Measurements from ENCODE around the gene HOXC4.

The HOXC4 gene

GRCh38 chr12:54019924-54020590, 33.6 kb upstream of the HOXC4 start:
- Mint-ChIP-seq H3K36me3 (no peaks in the 10 kb centered on the region), H3K4me1 (peaks cover 19% of the 10 kb centered on the region), H3K4me3 (no peak overlapping the region), H3K27me3 (peaks cover 100% of the 10 kb centered on the region), H3K9me3 (no peaks in the 10 kb centered on the region), H3K27ac (no peak overlapping the region)
- DNase-seq, result no peak
- CTCF ChIA-PET, result interaction anchor here (2.6 kb wide), 1 partner anchor 13 kb away, joined by 11 read pairs; the partner anchor contains the start of gene HOXC5

GRCh38 chr12:54020591-54021405, 32.8 kb upstream of the HOXC4 start:
- no peak overlapping the region for H3K4me3 Mint-ChIP-seq
- no peak for DNase-seq
- H3K27ac Mint-ChIP-seq, result no peak overlapping the region
- H3K27me3 Mint-ChIP-seq, result peaks cover 100% of the 10 kb centered on the region
- H3K4me1 Mint-ChIP-seq, result peaks cover 21% of the 10 kb centered on the region
- H3K9me3 Mint-ChIP-seq, result no peaks in the 10 kb centered on the region
- CTCF ChIA-PET, result interaction anchor here (2.6 kb wide), 1 partner anchor 12 kb away, joined by 11 read pairs; the partner anchor contains the start of gene HOXC5
- no peaks in the 10 kb centered on the region for H3K36me3 Mint-ChIP-seq

GRCh38 chr12:54021432-54022013, 32.1 kb upstream of the HOXC4 start:
- Mint-ChIP-seq H3K27ac (no peak overlapping the region), H3K9me3 (no peaks in the 10 kb centered on the region), H3K27me3 (peaks cover 99% of the 10 kb centered on the region), H3K36me3 (no peaks in the 10 kb centered on the region), H3K4me1 (peaks cover 25% of the 10 kb centered on the region), H3K4me3 (no peak overlapping the region)
- CTCF ChIA-PET, result interaction anchor here (0.7 to 2.7 kb wide), 4 partner anchors 11 to 186 kb away, joined by 3 to 11 read pairs (median 8); partner anchors contain the start of genes HOXC5 and HOXC8
- no peak for DNase-seq

- Mint-ChIP-seq H3K27me3 (peaks cover 99% of the 10 kb centered on the region), H3K9me3 (no peaks in the 10 kb centered on the region), H3K36me3 (no peaks in the 10 kb centered on the region), H3K27ac (no peak overlapping the region), H3K4me1 (peaks cover 17% of the 10 kb centered on the region), H3K4me3 (no peak overlapping the region)
- CTCF ChIA-PET, result interaction anchor here (1.1 to 2.7 kb wide), 6 partner anchors 9 to 191 kb away, joined by 3 to 11 read pairs (median 4); no protein-coding TSS in a partner anchor
- no peak for DNase-seq
These were observed 30.4 kb upstream of the HOXC4 start for GRCh38 chr12:54022960-54023884.

GRCh38 chr12:54024127-54024526, 29.5 kb upstream of the HOXC4 start:
- H3K4me3 Mint-ChIP-seq, result no peak overlapping the region
- no peaks in the 10 kb centered on the region for H3K36me3 Mint-ChIP-seq
- CTCF ChIA-PET, result interaction anchor here (1.1 to 2.7 kb wide), 6 partner anchors 8 to 190 kb away, joined by 3 to 11 read pairs (median 4); no protein-coding TSS in a partner anchor
- DNase-seq, result no peak
- peaks cover 99% of the 10 kb centered on the region for H3K27me3 Mint-ChIP-seq
- no peaks in the 10 kb centered on the region for H3K9me3 Mint-ChIP-seq
- H3K27ac Mint-ChIP-seq, result no peak overlapping the region
- H3K4me1 Mint-ChIP-seq, result peaks cover 17% of the 10 kb centered on the region

- Mint-ChIP-seq H3K9me3 (no peaks in the 10 kb centered on the region), H3K4me3 (no peak overlapping the region), H3K27me3 (peaks cover 99% of the 10 kb centered on the region), H3K4me1 (peaks cover 14% of the 10 kb centered on the region), H3K27ac (no peak overlapping the region), H3K36me3 (no peaks in the 10 kb centered on the region)
- CTCF ChIA-PET, result interaction anchor here (1.2 to 2.7 kb wide), 3 partner anchors 19 to 183 kb away, joined by 4 to 11 read pairs (median 4); no protein-coding TSS in a partner anchor
- DNase-seq, result no peak
These were observed 28.9 kb upstream of the HOXC4 start for GRCh38 chr12:54024581-54025305.

- no peak overlapping the region for H3K27ac Mint-ChIP-seq
- no peaks in the 10 kb centered on the region for H3K9me3 Mint-ChIP-seq
- no peak overlapping the region for H3K4me3 Mint-ChIP-seq
- H3K36me3 Mint-ChIP-seq, result no peaks in the 10 kb centered on the region
- H3K4me1 Mint-ChIP-seq, result peaks cover 14% of the 10 kb centered on the region
- CTCF ChIA-PET, result interaction anchor here (1.6 to 1.9 kb wide), 2 partner anchors 19 to 189 kb away, joined by 4 to 5 read pairs; no protein-coding TSS in a partner anchor
- DNase-seq, result no peak
- H3K27me3 Mint-ChIP-seq, result peaks cover 99% of the 10 kb centered on the region
These were observed 27.9 kb upstream of the HOXC4 start for GRCh38 chr12:54025499-54026405.

GRCh38 chr12:54026640-54027441, 26.8 kb upstream of the HOXC4 start:
- Mint-ChIP-seq H3K4me1 (peaks cover 14% of the 10 kb centered on the region), H3K4me3 (no peak overlapping the region), H3K27me3 (peaks cover 99% of the 10 kb centered on the region), H3K36me3 (no peaks in the 10 kb centered on the region), H3K9me3 (no peaks in the 10 kb centered on the region), H3K27ac (no peak overlapping the region)
- DNase-seq, result no peak
- CTCF ChIA-PET, result interaction anchor here (0.8 to 1.9 kb wide), 4 partner anchors 20 to 188 kb away, joined by 3 to 5 read pairs (median 4); no protein-coding TSS in a partner anchor

- Mint-ChIP-seq H3K36me3 (no peaks in the 10 kb centered on the region), H3K27ac (no peak overlapping the region), H3K4me3 (no peak overlapping the region), H3K9me3 (no peaks in the 10 kb centered on the region), H3K4me1 (peaks cover 14% of the 10 kb centered on the region), H3K27me3 (peaks cover 99% of the 10 kb centered on the region)
- no peak for DNase-seq
- CTCF ChIA-PET, result interaction anchor here (0.8 to 1.6 kb wide), 4 partner anchors 21 to 164 kb away, joined by 3 to 5 read pairs (median 4); no protein-coding TSS in a partner anchor
These were observed 26.2 kb upstream of the HOXC4 start for GRCh38 chr12:54027442-54027786.

GRCh38 chr12:54028314-54029201, 25.1 kb upstream of the HOXC4 start, which contains the start of gene HOXC6:
Gene HOXC6 (plus strand): TSS chr12:54028440. CDS start chr12:54028522, 82 bp downstream.
- CTCF ChIA-PET, result interaction anchor here (0.6 to 4.9 kb wide), 4 partner anchors 163 to 186 kb away, joined by 3 to 93 read pairs (median 4); partner anchors contain the start of gene SMUG1
- Mint-ChIP-seq H3K4me3 (no peak within 1 kb of the TSS), H3K27me3 (peaks cover 99% of the 10 kb centered on the region), H3K27ac (no peak within 1 kb of the TSS), H3K4me1 (peaks cover 24% of the 10 kb centered on the region), H3K9me3 (no peaks in the 10 kb centered on the region), H3K36me3 (peaks cover 3% of the 10 kb centered on the region)
- no peak for DNase-seq
